22Rv1 (cell line): ENCODE results near the gene SPIRE2.

Experiments used
- CTCF ChIP-seq: fragments of 450-650 bp; IDR thresholded peaks from 2 replicates; pipeline ENCODE4 v1.5.1; 2017; ENCODE audit warnings: mild to moderate bottlenecking
- ZFX ChIP-seq: fragments of 450-650 bp; IDR thresholded peaks from 2 replicates; pipeline ENCODE4 v1.6.1; 2017; ENCODE audit warnings: antibody characterized with exemption, borderline replicate concordance

- TF ChIP-seq CTCF (no peak), ZFX (no peak)
Observed at GRCh38 chr16:89862732-89863131, 34.5 kb downstream of the SPIRE2 start.
